HepG2 (cell line): ENCODE results near the gene RPS6KB2. TPM values are rescaled to one million over a fixed set of nuclear protein-coding genes. Genes with fewer than 3 reads are reported as not detected.
A peak's percentile ranks its signal among the peaks of the same experiment; 100 is the strongest.

Experiments
- FOXC1 ChIP-seq: sonication (generic); formaldehyde crosslinking; IDR thresholded peaks from 2 replicates; pipeline ENCODE4 v1.8.0; 2022; ENCODE audit warnings: mild to moderate bottlenecking, missing genetic modification reagents, borderline replicate concordance
- FOXP1 ChIP-seq, 2 experiments: fragments of 450-650 bp in 1 of 2; IDR thresholded peaks; 2 replicates each; pipeline ENCODE4 v1.6.1; 2017 to 2018; ENCODE audit warnings: antibody characterized with exemption in 1 of 2
- GABPB1 ChIP-seq: IDR thresholded peaks from 2 replicates; pipeline ENCODE4 v1.6.1; 2016; ENCODE audit warnings: mild to moderate bottlenecking, missing genetic modification reagents, moderate library complexity, missing compliant biosample characterization
- HNRNPL ChIP-seq: fragments of 200-400 bp; formaldehyde crosslinking; IDR thresholded peaks from 2 replicates; pipeline ENCODE4 v1.6.1; 2017; ENCODE audit warnings: mild to moderate bottlenecking, low read depth, low read length
- HOXA3 ChIP-seq: sonication (generic); formaldehyde crosslinking; IDR thresholded peaks from 2 replicates; pipeline ENCODE4 v1.5.0; 2020; ENCODE audit warnings: missing genetic modification reagents
- HOXA5 ChIP-seq: sonication (generic); formaldehyde crosslinking; IDR thresholded peaks from 2 replicates; pipeline ENCODE4 v1.4.0; 2020; ENCODE audit warnings: missing genetic modification reagents
- MATR3 ChIP-seq: sonication (generic); formaldehyde crosslinking; IDR thresholded peaks from 2 replicates; pipeline ENCODE4 v1.4.0; 2020; ENCODE audit warnings: missing genetic modification reagents
- NCOA1 ChIP-seq: sonication (generic); formaldehyde crosslinking; IDR thresholded peaks from 2 replicates; pipeline ENCODE4 v1.9.0; 2021; ENCODE audit warnings: missing genetic modification reagents
- NFYB ChIP-seq: sonication (generic); formaldehyde crosslinking; IDR thresholded peaks from 2 replicates; pipeline ENCODE4 v1.4.0; 2020; ENCODE audit warnings: missing genetic modification reagents
- PAXIP1 ChIP-seq: sonication (generic); formaldehyde crosslinking; conservative IDR thresholded peaks from 2 replicates; pipeline ENCODE4 v1.4.0; 2020; ENCODE audit warnings: mild to moderate bottlenecking, missing genetic modification reagents, moderate library complexity
- SALL2 ChIP-seq: sonication (generic); formaldehyde crosslinking; IDR thresholded peaks from 2 replicates; pipeline ENCODE4 v1.8.1; 2023; ENCODE audit warnings: mild to moderate bottlenecking, missing genetic modification reagents, inconsistent platforms
- SMAD9 ChIP-seq: sonication (generic); formaldehyde crosslinking; IDR thresholded peaks from 2 replicates; pipeline ENCODE4 v1.5.1; 2020; ENCODE audit warnings: mild to moderate bottlenecking, missing genetic modification reagents
- SMYD3 ChIP-seq: sonication (generic); formaldehyde crosslinking; IDR thresholded peaks from 2 replicates; pipeline ENCODE4 v1.8.1; 2023; ENCODE audit warnings: mild to moderate bottlenecking, missing genetic modification reagents
- SOX13 ChIP-seq, 3 experiments: fragments of 450-650 bp in 1 of 3; sonication (generic) in 1 of 3; formaldehyde crosslinking in 1 of 3; IDR thresholded peaks in 2 of 3; conservative IDR thresholded peaks in 1 of 3; 2 replicates each; pipeline versions ENCODE4 v1.5.0 to v1.6.1; 2016 to 2020; ENCODE audit warnings: antibody characterized with exemption in 1 of 3, mild to moderate bottlenecking in 1 of 3, missing compliant biosample characterization in 1 of 3, missing genetic modification reagents in 1 of 3, moderate library complexity in 1 of 3
- THRA ChIP-seq: sonication (generic); formaldehyde crosslinking; IDR thresholded peaks from 2 replicates; pipeline ENCODE4 v1.4.0; 2020; ENCODE audit warnings: missing genetic modification reagents, borderline replicate concordance
- UBTF ChIP-seq: sonication (generic); formaldehyde crosslinking; IDR thresholded peaks from 2 replicates; pipeline ENCODE4 v1.4.0; 2020; ENCODE audit warnings: mild to moderate bottlenecking, missing genetic modification reagents
- ZNF264 ChIP-seq: sonication (generic); formaldehyde crosslinking; IDR thresholded peaks from 2 replicates; pipeline ENCODE4 v1.4.0; 2020; ENCODE audit warnings: missing genetic modification reagents
- ZNF572 ChIP-seq: sonication (generic); formaldehyde crosslinking; IDR thresholded peaks from 2 replicates; pipeline ENCODE4 v1.5.1; 2020; ENCODE audit warnings: mild to moderate bottlenecking, missing genetic modification reagents
- ZSCAN5A ChIP-seq: sonication (generic); formaldehyde crosslinking; IDR thresholded peaks from 2 replicates; pipeline ENCODE4 v1.8.0; 2022; ENCODE audit warnings: mild to moderate bottlenecking, missing genetic modification reagents, borderline replicate concordance
- polyA plus RNA-seq, 8 experiments: library from polyadenylated mRNA; depleted of rRNA in 3 of 8; stranded (reverse) in 7 of 8; unstranded in 1 of 8; fragments of >200 nt; fragmentation: Illumina TruSeq in 4 of 8; extraction: Trizol in 4 of 8; gene quantifications; 2 replicates each; pipeline versions ENCODE4 v1.2.1 to v1.2.3, GENCODE V29; 2011 to 2016; ENCODE audit warnings: low read depth in 4 of 8, missing spikeins in 1 of 8, mixed read lengths in 1 of 8; ENCODE audit not compliant: insufficient read depth in 1 of 8
- total RNA-seq, 5 experiments: library from RNA; depleted of rRNA; stranded (reverse); fragments of >200 nt; fragmentation: Illumina TruSeq; extraction: Trizol; gene quantifications; 2 replicates each; pipeline ENCODE4 v1.2.3, GENCODE V29; 2016; ENCODE audit warnings: low read depth in 1 of 5

The RPS6KB2 gene
- total and polyA plus RNA-seq, 2 of the 13 experiments (the other 11 are each of a cell fraction or from before 2014, with no cell fraction given), result 52.9 to 54.8 TPM

- TF ChIP-seq PAXIP1 (CRISPR knock-in tag), result peak; percentile 23
- peak; percentile 99 for TF ChIP-seq HOXA3
- TF ChIP-seq FOXP1 (IDR thresholded peaks at IDR 0.05), result no peak
- TF ChIP-seq FOXP1 (CRISPR knock-in tag; IDR thresholded peaks at IDR 0.05), result no peak
- TF ChIP-seq HNRNPL, result 0 out of 2 replicates have a peak, but pooled peaks have one; percentile 17
- no peak for TF ChIP-seq ZNF572 (CRISPR knock-in tag)
- TF ChIP-seq ZSCAN5A (CRISPR knock-in tag), result no peak
- no peak for TF ChIP-seq ZNF264 (CRISPR knock-in tag)
- TF ChIP-seq SMYD3 (CRISPR knock-in tag), result no peak
- TF ChIP-seq FOXC1 (CRISPR knock-in tag), result 0 out of 2 replicates have a peak, but pooled peaks have one; percentile 29
- TF ChIP-seq HOXA5 (CRISPR knock-in tag), result peak; percentile 87
- peak; percentile 36; the same call in 1 of the 2 replicates for TF ChIP-seq NFYB
- peak; percentile 32; the same call in 1 of the 2 replicates for TF ChIP-seq UBTF (CRISPR knock-in tag)
- TF ChIP-seq SOX13 (IDR thresholded peaks at IDR 0.05), result no peak
- TF ChIP-seq SOX13 (CRISPR knock-in tag; conservative IDR thresholded peaks at IDR 0.05 in 1 of 2, IDR thresholded peaks at IDR 0.05 in 1 of 2), result peak in 1 of 2 experiments; percentile 48; a peak in 2 of 4 replicates
- TF ChIP-seq NCOA1, result 0 out of 2 replicates have a peak, but pooled peaks have one; percentile 73
- peak; percentile 93 for TF ChIP-seq SALL2 (CRISPR knock-in tag)
- peak; percentile 58; the same call in 1 of the 2 replicates for TF ChIP-seq THRA
- TF ChIP-seq GABPB1 (CRISPR knock-in tag), result peak; percentile 94
- TF ChIP-seq SMAD9 (CRISPR knock-in tag), result no peak
- no peak for TF ChIP-seq MATR3
These were observed at the start of gene RPS6KB2 (continued) for GRCh38 chr11:67428052-67429001.
